Thyroid gland (tissue), 4 donors: ENCODE data around the gene COL8A1.

ENCODE experiments used
- CTCF ChIP-seq, 6 experiments: fragments of 200-600 bp in 3 of 6; fragments of 450-650 bp in 3 of 6; sonication (generic) in 3 of 6; IDR thresholded peaks; one replicate each; pipeline ENCODE4 v1.5.1; 2016 to 2019; ENCODE audit warnings: antibody characterized with exemption in 6 of 6, mild to moderate bottlenecking in 2 of 6, inconsistent platforms in 1 of 6, moderate library complexity in 1 of 6
- POLR2A ChIP-seq, 2 donors: fragments of 450-650 bp; IDR thresholded peaks; one replicate each; pipeline ENCODE4 v1.6.1; 2017; ENCODE audit warnings: antibody characterized with exemption in 2 of 2, mild to moderate bottlenecking in 2 of 2, moderate library complexity in 1 of 2

- TF ChIP-seq CTCF (IDR thresholded peaks at IDR 0.05) (no peak), POLR2A (IDR thresholded peaks at IDR 0.05) (no peak)
Measured at GRCh38 chr3:99599894-99600293, 38.5 kb upstream of the COL8A1 start.
